Measurements from ENCODE around the gene HIVEP2. TPM values are rescaled to one million over a fixed set of nuclear protein-coding genes. Genes with fewer than 3 reads are reported as not detected.

The HIVEP2 gene
- total and polyA plus RNA-seq, 12 donors = 5.4 to 27.6 (median 16.4) TPM

- intact Hi-C loops (cut with DNase I) = loop anchor here in 1 of 2 donors (10.0 kb wide), 1 partner anchor 70 kb away; no protein-coding TSS in a partner anchor
- H3K36me3 ChIP-seq (replicated peaks in 1 of 2) = no peaks in the 10 kb centered on the region
- WGBS, 4 donors = 72 to 91% (median 75%) methylated on average over 2 of the region's 2 CpGs
- H3K27me3 ChIP-seq = no peaks in the 10 kb centered on the region
- H3K4me3 ChIP-seq = no peak overlapping the region
- no peaks in the 10 kb centered on the region for H3K9me3 ChIP-seq (replicated peaks in 1 of 3)
- H3K4me1 ChIP-seq (replicated peaks in 1 of 2) = no peaks in the 10 kb centered on the region
- TF ChIP-seq POLR2A (IDR thresholded peaks at IDR 0.05) (no peak), CTCF (IDR thresholded peaks at IDR 0.05) (no peak)
- no peak overlapping the region for H3K27ac ChIP-seq
- no peak for DNase-seq
These were observed 9.9 kb upstream of the HIVEP2 start for GRCh38 chr6:142954844-142955243.

GRCh38 chr6:142953373-142954273 is 8.6 kb upstream of the HIVEP2 start:
- Histone ChIP-seq H3K36me3 (replicated peaks in 1 of 2) (no peaks in the 10 kb centered on the region), H3K27me3 (no peaks in the 10 kb centered on the region), H3K27ac (no peak overlapping the region), H3K9me3 (replicated peaks in 1 of 3) (no peaks in the 10 kb centered on the region), H3K4me3 (no peak overlapping the region), H3K4me1 (replicated peaks in 1 of 2) (no peaks in the 10 kb centered on the region)
- intact Hi-C loops (cut with DNase I) = loop anchor here in 1 of 2 donors (10.0 kb wide), 1 partner anchor 71 kb away; no protein-coding TSS in a partner anchor
- WGBS, 4 donors = 84 to 90% (median 86%) methylated on average over 5 of the region's 5 CpGs
- DNase-seq = no peak
- TF ChIP-seq CTCF (IDR thresholded peaks at IDR 0.05) = no peak
- TF ChIP-seq POLR2A (IDR thresholded peaks at IDR 0.05) = no peak

- Histone ChIP-seq H3K27me3 (no peaks in the 10 kb centered on the region), H3K27ac (no peak overlapping the region), H3K9me3 (replicated peaks in 1 of 3) (no peaks in the 10 kb centered on the region), H3K4me3 (no peak overlapping the region), H3K4me1 (replicated peaks in 1 of 2) (peaks cover 0 to 6% of the 10 kb centered on the region in 2 donors), H3K36me3 (replicated peaks in 1 of 2) (no peaks in the 10 kb centered on the region)
- DNase-seq = no peak
- intact Hi-C loops (cut with DNase I) = loop anchor here in 1 of 2 donors (10.0 kb wide), 1 partner anchor 72 kb away; no protein-coding TSS in a partner anchor
- 86 to 94% (median 88%) methylated on average over 3 of the region's 3 CpGs for WGBS, 4 donors
- TF ChIP-seq CTCF (IDR thresholded peaks at IDR 0.05) (no peak), POLR2A (IDR thresholded peaks at IDR 0.05) (no peak)
These were observed 7.6 kb upstream of the HIVEP2 start for GRCh38 chr6:142952614-142953013.

GRCh38 chr6:142950291-142950690 is 5.3 kb upstream of the HIVEP2 start:
- Histone ChIP-seq H3K27me3 (no peaks in the 10 kb centered on the region), H3K36me3 (replicated peaks in 1 of 2) (no peaks in the 10 kb centered on the region), H3K9me3 (replicated peaks in 1 of 3) (no peaks in the 10 kb centered on the region), H3K4me3 (no peak overlapping the region), H3K27ac (no peak overlapping the region), H3K4me1 (replicated peaks in 1 of 2) (peaks cover 0 to 6% of the 10 kb centered on the region in 2 donors)
- TF ChIP-seq CTCF (IDR thresholded peaks at IDR 0.05) = no peak
- TF ChIP-seq POLR2A (IDR thresholded peaks at IDR 0.05) = no peak
- WGBS, 4 donors = 36 to 60% (median 50%) methylated on average over 1 of the region's 1 CpG
- intact Hi-C loops (cut with DNase I) = loop anchor here in 1 of 2 donors (10.0 kb wide), 1 partner anchor 75 kb away; no protein-coding TSS in a partner anchor
- DNase-seq = no peak
